Stimulated activated CD8-positive, alpha-beta memory T cell treated with anti-CD3 and anti-CD28 coated beads, Interleukin-7, amount 100 ng/mL, for 4 hours (primary cell): ENCODE measurements around the gene SPDYE1.
"Not testable (repeated sequence)": the region's sequence is repeated elsewhere in the genome, so short reads cannot be mapped to it uniquely, and the experiment has no call there.

Experiments
- DNase-seq, 2 donors: peaks; one replicate each; pipeline ENCODE4 v3.0.0-alpha.2; 2020; ENCODE audit warnings: low read depth in 2 of 2

Gene SPDYE1, protein sequence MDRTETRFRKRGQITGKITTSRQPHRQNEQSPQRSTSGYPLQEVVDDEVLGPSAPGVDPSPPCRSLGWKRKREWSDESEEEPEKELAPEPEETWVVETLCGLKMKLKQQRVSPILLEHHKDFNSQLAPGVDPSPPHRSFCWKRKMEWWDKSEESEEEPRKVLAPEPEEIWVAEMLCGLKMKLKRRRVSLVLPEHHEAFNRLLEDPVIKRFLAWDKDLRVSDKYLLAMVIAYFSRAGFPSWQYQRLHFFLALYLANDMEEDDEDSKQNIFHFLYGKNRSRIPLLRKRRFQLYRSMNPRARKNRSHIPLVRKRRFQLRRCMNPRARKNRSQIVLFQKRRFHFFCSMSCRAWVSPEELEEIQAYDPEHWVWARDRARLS

GRCh38 chr7:43997532-43997931 is at the start of gene SPDYE1:
Gene SPDYE1, plus strand, starts transcription at chr7:43997897. Its CDS starts 2,053 bp downstream, at chr7:43999950.
- DNase-seq = not testable (repeated sequence)

- no peak for DNase-seq
These were observed 45.7 kb upstream of the SPDYE1 start for GRCh38 chr7:43952028-43952427.

DNA sequence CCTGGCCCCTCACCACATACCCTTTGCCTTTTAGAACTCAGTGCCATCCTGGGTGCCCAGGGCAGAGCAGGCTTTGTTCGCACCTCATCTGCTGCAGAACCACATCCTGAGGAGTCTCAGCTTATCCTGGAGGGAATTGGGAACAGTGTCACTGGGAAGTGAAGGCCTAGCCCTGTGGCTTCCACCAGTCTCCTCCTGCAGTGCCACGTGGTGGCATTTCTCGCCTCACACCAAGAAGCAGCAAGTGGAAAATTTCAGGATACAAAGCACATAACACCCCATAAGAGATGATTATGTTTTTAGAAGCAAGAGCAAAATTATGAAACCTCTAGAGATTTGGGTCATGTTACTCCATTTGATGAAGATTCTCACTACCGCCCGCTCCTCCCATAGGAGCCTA is 44.6 kb upstream of the SPDYE1 start:
- no peak for DNase-seq

DNA sequence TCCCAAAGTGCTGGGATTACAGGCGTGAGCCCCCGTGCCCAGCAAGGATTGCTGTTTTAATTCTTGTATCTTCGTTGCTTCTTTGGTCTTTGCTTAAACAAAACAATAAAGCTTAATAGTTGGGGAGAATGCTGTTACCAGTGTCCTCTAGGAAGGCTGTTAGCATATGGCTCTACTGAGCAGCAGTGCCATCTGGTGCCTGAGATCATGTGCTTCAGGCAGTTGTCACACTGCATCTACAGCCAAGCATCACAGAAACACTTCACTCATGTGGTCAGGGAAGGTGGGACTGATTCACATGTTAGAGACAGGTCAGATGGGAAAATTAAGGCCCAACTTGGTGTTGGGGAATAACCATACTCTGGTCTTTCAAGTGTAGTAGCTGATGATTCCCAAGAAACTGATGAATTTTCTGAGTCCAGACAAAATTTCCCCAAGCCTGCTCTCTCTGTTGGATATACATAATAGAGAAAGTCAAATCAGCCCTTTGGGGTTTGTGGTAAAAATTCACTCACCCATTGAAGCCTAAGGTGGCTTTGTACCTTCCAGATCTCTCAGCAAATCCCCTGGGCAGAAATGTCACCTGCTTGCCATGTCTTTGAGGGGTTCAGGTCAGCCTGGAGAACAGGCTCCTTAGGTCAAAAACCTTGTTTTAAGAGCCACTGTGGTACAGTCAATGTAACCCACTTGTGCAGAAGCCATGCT is 43.0 kb upstream of the SPDYE1 start:
- no peak for DNase-seq

GRCh38 chr7:43956027-43956426 is 41.7 kb upstream of the SPDYE1 start:
- no peak for DNase-seq

GRCh38 chr7:43960933-43961332 is 36.8 kb upstream of the SPDYE1 start:
- no peak for DNase-seq

- DNase-seq = not testable (repeated sequence)
These were observed 31.3 kb upstream of the SPDYE1 start for GRCh38 chr7:43966392-43966791.

GRCh38 chr7:43968172-43969040 is 29.3 kb upstream of the SPDYE1 start:
- not testable (repeated sequence) for DNase-seq

DNA sequence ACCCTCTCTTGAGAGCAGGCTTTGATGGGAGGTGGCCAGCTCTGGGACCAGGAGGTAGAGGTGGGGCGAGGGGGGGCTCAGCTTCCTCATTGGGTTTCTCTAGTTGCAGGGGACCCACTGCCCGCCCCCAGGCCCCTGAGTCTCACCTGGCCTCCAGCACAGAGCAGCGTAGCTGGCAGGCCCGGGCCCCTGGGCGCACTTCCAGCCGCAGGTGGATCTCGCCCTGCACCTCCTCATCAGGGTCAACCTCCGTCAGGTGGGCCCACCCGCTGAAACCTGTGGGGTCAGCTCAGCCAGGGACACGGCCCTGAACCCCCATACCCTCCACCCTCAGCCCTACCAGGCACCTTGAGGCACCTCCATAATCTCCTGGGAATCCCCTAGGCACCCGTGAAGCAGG is 28.1 kb upstream of the SPDYE1 start:
- not testable (repeated sequence) for DNase-seq

GRCh38 chr7:43970698-43971097 is 27.0 kb upstream of the SPDYE1 start:
- DNase-seq = not testable (repeated sequence)

GRCh38 chr7:43974033-43974573 is 23.6 kb upstream of the SPDYE1 start:
- DNase-seq = not testable (repeated sequence)

GRCh38 chr7:43974725-43975482 is 22.8 kb upstream of the SPDYE1 start:
- not testable (repeated sequence) for DNase-seq

DNA sequence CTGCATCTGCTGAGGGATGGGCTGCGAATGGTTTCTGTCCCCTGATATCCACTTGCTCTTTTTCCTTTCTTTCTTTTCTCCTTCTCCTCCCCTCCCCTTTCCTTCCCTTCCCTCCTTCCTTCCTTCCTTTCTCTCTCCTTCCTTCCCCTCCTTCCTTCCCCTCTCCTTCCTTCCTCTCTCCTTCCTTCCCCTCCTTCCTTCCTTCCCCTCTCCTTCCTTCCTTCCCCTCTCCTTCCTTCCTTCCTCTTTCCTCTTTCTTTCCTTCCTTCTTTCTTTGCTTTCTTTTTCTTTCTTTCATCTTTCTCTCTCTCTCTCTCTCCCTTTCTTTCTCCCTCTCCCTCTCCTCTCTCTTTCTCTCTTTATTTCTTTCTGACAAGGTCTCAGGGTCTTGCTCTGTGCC is 20.2 kb upstream of the SPDYE1 start:
- DNase-seq = no peak

- DNase-seq = not testable (repeated sequence)
These were observed 19.6 kb upstream of the SPDYE1 start for GRCh38 chr7:43978102-43978501.

DNA sequence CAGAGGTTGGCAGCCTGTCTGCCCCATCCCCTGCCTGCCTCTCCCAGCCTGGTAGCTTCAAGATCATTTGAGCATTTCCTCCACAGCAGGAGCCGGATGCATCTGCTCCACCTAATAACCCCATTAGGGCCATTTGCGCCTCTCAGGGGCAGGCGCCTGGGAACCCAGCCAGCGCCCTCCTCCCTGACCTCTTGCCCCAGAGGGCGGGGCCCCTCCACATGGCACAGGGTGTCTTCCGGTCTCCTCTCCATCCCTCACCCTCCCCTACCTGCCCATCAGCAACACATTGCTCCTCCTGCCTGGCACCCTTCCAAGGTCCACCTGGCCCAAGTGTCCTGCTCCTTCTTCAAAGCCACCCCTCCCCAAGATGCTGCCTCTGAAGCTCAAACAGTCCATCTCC is 14.8 kb upstream of the SPDYE1 start:
- not testable (repeated sequence) for DNase-seq

- DNase-seq = not testable (repeated sequence)
These were observed 14.0 kb upstream of the SPDYE1 start for GRCh38 chr7:43983736-43984135.

- peak; percentile 66 to 73 for DNase-seq
These were observed 11.5 kb upstream of the SPDYE1 start for GRCh38 chr7:43985904-43986864.

GRCh38 chr7:43987476-43987875 is 10.2 kb upstream of the SPDYE1 start:
- DNase-seq = not testable (repeated sequence)

DNA sequence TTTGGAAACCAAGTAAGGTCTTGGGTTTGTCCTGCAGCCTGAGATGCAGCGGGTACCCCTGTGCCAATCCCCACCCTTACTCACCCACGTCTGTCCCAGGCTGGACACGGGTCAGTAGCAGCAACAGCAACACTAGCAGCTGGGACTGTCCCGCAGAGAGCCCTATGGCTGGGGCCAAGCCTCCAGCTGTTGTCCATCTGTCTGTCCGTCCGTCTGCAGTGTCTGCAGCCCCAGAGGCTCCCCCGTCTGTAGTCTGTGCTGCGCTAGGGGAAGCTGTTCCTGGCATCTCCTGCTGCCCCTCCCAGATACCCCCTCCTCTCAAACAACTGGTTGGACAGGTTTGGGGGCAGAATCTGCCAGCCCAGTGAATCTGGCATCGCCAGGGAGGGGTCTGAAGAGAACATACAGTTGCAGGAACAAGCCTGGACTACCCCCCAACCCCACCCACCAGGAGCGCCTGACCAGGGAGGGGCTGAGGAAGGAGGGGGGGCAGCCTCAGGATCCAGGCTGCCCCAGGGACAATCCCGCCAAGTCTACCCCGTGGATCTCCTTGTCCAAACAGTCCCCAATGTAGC is 7.6 kb upstream of the SPDYE1 start:
- DNase-seq = not testable (repeated sequence)
